ENCODE measurements around the gene MYOF. TPM values are rescaled to one million over a fixed set of nuclear protein-coding genes. Genes with fewer than 3 reads are reported as not detected.

Gene MYOF
- total RNA-seq, 1 donor from 2014 or later: 68.2 TPM

DNA sequence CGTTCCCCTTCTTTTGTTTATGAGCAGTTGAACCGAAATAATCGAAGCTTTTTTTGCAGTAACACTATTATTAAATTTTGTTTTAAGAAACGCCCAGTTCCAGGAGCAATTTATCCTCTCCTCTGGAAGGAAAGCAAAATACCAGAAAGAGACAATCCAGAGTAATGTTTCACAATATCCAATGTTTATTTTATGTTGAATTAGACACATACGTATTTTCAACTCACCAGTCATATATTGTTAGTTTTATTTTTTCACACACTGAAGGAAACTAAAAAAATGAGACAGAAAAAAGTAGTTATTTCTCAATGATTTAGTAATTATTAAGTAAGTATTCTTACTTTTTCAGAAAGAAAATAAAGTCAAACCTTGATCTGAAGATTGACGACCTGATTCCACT is 85.1 kb downstream of the MYOF start:
- Histone ChIP-seq H3K4me1 (peaks cover 0 to 3% of the 10 kb centered on the region in 2 donors), H3K4me3 (no peak overlapping the region), H3K9me3 (no peaks in the 10 kb centered on the region), H3K27ac (peak overlapping the region; percentile 11 to 41), H3K27me3 (no peaks in the 10 kb centered on the region), H3K36me3 (peaks cover 25 to 39% of the 10 kb centered on the region in 2 donors)
- TF ChIP-seq, protein P1, sequence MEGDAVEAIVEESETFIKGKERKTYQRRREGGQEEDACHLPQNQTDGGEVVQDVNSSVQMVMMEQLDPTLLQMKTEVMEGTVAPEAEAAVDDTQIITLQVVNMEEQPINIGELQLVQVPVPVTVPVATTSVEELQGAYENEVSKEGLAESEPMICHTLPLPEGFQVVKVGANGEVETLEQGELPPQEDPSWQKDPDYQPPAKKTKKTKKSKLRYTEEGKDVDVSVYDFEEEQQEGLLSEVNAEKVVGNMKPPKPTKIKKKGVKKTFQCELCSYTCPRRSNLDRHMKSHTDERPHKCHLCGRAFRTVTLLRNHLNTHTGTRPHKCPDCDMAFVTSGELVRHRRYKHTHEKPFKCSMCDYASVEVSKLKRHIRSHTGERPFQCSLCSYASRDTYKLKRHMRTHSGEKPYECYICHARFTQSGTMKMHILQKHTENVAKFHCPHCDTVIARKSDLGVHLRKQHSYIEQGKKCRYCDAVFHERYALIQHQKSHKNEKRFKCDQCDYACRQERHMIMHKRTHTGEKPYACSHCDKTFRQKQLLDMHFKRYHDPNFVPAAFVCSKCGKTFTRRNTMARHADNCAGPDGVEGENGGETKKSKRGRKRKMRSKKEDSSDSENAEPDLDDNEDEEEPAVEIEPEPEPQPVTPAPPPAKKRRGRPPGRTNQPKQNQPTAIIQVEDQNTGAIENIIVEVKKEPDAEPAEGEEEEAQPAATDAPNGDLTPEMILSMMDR (IDR thresholded peaks at IDR 0.05): no peak
- no peak for DNase-seq (ENCODE audit: low spot score in 2 of 2)
- intact Hi-C loops (cut with DNase I): no loop called here

DNA sequence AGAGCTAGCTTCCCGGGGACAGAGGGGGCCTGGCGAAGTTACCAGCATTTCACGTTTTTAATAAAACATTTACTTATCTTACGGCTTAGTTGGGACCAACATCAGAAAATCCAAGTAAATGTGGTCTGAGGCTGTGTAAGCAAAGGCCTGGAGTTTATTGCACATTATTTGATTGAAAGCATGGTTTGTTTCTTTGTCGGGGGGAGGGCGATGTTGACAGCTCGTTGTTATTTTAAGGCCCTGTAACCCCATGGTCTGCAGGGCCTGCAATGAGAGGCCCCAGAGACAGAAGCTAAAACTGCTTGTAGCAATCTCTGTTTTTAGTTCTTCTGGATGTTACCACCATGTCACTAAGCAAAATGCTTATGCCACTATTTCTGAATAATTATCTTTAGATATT is 88.9 kb downstream of the MYOF start:
- Histone ChIP-seq H3K4me1 (peaks cover 4 to 10% of the 10 kb centered on the region in 2 donors), H3K9me3 (no peaks in the 10 kb centered on the region), H3K4me3 (no peak overlapping the region), H3K27ac (no peak overlapping the region), H3K36me3 (peaks cover 7 to 24% of the 10 kb centered on the region in 2 donors), H3K27me3 (no peaks in the 10 kb centered on the region)
- DNase-seq (ENCODE audit: low spot score in 2 of 2): no peak
- TF ChIP-seq, protein P1 (IDR thresholded peaks at IDR 0.05): no peak
- intact Hi-C loops (cut with DNase I): no loop called here

GRCh38 chr10:93392121-93392520 is 90.0 kb downstream of the MYOF start:
- Histone ChIP-seq H3K27ac (no peak overlapping the region), H3K4me3 (no peak overlapping the region), H3K9me3 (no peaks in the 10 kb centered on the region), H3K27me3 (no peaks in the 10 kb centered on the region), H3K4me1 (peaks cover 4 to 10% of the 10 kb centered on the region in 2 donors), H3K36me3 (peaks cover 11 to 34% of the 10 kb centered on the region in 2 donors)
- TF ChIP-seq, protein P1 (IDR thresholded peaks at IDR 0.05): no peak
- intact Hi-C loops (cut with DNase I): no loop called here
- no peak for DNase-seq (ENCODE audit: low spot score in 2 of 2)

- peaks cover 24 to 43% of the 10 kb centered on the region in 2 donors for H3K36me3 ChIP-seq
- H3K27ac ChIP-seq: peak overlapping the region; percentile 28 to 46
- no peak overlapping the region for H3K4me3 ChIP-seq
- DNase-seq (ENCODE audit: low spot score in 2 of 2): no peak
- H3K4me1 ChIP-seq: peaks cover 4 to 10% of the 10 kb centered on the region in 2 donors
- intact Hi-C loops (cut with DNase I): no loop called here
- TF ChIP-seq, protein P1 (IDR thresholded peaks at IDR 0.05): no peak
- H3K9me3 ChIP-seq: no peaks in the 10 kb centered on the region
- H3K27me3 ChIP-seq: no peaks in the 10 kb centered on the region
Observed at GRCh38 chr10:93390306-93391090, 91.6 kb downstream of the MYOF start.

- H3K4me1 ChIP-seq: peaks cover 7 to 20% of the 10 kb centered on the region in 2 donors
- no peaks in the 10 kb centered on the region for H3K9me3 ChIP-seq
- DNase-seq (ENCODE audit: low spot score in 2 of 2): no peak
- H3K27me3 ChIP-seq: no peaks in the 10 kb centered on the region
- H3K27ac ChIP-seq: peak overlapping the region; percentile 43 to 47
- peaks cover 17 to 41% of the 10 kb centered on the region in 2 donors for H3K36me3 ChIP-seq
- intact Hi-C loops (cut with DNase I): no loop called here
- TF ChIP-seq, protein P1 (IDR thresholded peaks at IDR 0.05): no peak
- no peak overlapping the region for H3K4me3 ChIP-seq
Observed at GRCh38 chr10:93386631-93387369, 95.3 kb downstream of the MYOF start.
